Measurements from ENCODE around the gene PGF. TPM values are rescaled to one million over a fixed set of nuclear protein-coding genes. Genes with fewer than 3 reads are reported as not detected.

PGF gene
- polyA plus RNA-seq, 3 donors: 0.03 TPM; not detected in 2

DNA sequence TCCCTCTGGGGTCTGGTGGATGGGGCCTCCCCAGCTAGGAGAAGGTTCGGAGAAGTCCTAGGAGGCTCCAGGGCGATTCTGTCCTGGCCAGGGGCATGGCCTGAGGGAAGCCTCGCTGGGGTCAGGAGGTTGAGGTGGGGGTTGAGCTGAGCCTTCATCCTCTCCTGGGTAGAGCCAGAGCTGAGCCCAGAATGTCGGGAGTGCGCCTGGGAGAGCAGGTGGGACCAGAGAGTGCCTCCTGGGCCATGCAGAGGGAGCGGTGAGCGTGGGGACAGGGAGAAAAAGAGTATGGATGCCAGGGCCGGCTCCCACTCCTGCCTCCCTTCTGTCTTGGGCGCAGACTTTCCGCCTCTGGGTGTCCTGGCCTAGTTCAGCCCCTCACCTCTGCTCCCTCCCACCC, 45.5 kb downstream of the PGF start:
- H3K4me3 Mint-ChIP-seq: no peak overlapping the region
- TF ChIP-seq, protein P1, sequence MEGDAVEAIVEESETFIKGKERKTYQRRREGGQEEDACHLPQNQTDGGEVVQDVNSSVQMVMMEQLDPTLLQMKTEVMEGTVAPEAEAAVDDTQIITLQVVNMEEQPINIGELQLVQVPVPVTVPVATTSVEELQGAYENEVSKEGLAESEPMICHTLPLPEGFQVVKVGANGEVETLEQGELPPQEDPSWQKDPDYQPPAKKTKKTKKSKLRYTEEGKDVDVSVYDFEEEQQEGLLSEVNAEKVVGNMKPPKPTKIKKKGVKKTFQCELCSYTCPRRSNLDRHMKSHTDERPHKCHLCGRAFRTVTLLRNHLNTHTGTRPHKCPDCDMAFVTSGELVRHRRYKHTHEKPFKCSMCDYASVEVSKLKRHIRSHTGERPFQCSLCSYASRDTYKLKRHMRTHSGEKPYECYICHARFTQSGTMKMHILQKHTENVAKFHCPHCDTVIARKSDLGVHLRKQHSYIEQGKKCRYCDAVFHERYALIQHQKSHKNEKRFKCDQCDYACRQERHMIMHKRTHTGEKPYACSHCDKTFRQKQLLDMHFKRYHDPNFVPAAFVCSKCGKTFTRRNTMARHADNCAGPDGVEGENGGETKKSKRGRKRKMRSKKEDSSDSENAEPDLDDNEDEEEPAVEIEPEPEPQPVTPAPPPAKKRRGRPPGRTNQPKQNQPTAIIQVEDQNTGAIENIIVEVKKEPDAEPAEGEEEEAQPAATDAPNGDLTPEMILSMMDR (IDR thresholded peaks at IDR 0.05): no peak
- no peaks in the 10 kb centered on the region for H3K9me3 Mint-ChIP-seq
- peaks cover 4 to 9% of the 10 kb centered on the region in 2 donors for H3K36me3 Mint-ChIP-seq
- intact Hi-C loops (cut with micrococcal nuclease): loop anchor here (2.0 to 5.0 kb wide), 3 partner anchors 177 to 303 kb away; no protein-coding TSS in a partner anchor
- Histone ChIP-seq H3K27me3 (ENCODE audit: control insufficient read depth in 2 of 2, insufficient read depth in 2 of 2, low read length in 2 of 2) (no peaks in the 10 kb centered on the region), H3K4me2 (replicated peaks; ENCODE audit: extremely low read depth, low read length, poor library complexity, severe bottlenecking) (no peak overlapping the region), H3K27ac (ENCODE audit: low read depth in 1 of 2, low read length in 2 of 2) (no peak overlapping the region), H2AFZ (ENCODE audit: insufficient read depth, low read depth, low read length, poor library complexity, severe bottlenecking) (no peak overlapping the region), H3K79me2 (ENCODE audit: insufficient read depth, low read length) (no peaks in the 10 kb centered on the region), H3K4me3 (replicated peaks in 1 of 3; ENCODE audit: low read depth in 2 of 3, low read length in 3 of 3) (no peak overlapping the region), H3K9ac (ENCODE audit: insufficient read depth, low read length, poor library complexity, severe bottlenecking) (no peak overlapping the region), H4K20me1 (ENCODE audit: insufficient read depth, low read length) (peaks cover 7% of the 10 kb centered on the region), H3K9me3 (replicated peaks in 1 of 2; ENCODE audit: control insufficient read depth in 1 of 2, insufficient read depth in 1 of 2, low read length in 2 of 2) (no peaks in the 10 kb centered on the region), H3K36me3 (replicated peaks in 1 of 2; ENCODE audit: control insufficient read depth in 1 of 2, insufficient read depth in 2 of 2, low read length in 2 of 2) (peaks cover 0 to 9% of the 10 kb centered on the region in 2 donors), H3K4me1 (ENCODE audit: control insufficient read depth in 1 of 2, insufficient read depth in 2 of 2, low read length in 2 of 2) (no peaks in the 10 kb centered on the region)
- peaks cover 1% of the 10 kb centered on the region for H3K4me1 Mint-ChIP-seq
- peaks cover 0 to 3% (median 0%) of the 10 kb centered on the region in 3 donors for H3K27me3 Mint-ChIP-seq (ENCODE audit: low read depth in 3 of 3)
- DNase-seq: no peak
- 97% methylated on average over 8 of the region's 10 CpGs for WGBS (ENCODE audit: insufficient coverage)
- H3K27ac Mint-ChIP-seq: peak overlapping the region in 2 of 7 donors; percentile 30 to 37

DNA sequence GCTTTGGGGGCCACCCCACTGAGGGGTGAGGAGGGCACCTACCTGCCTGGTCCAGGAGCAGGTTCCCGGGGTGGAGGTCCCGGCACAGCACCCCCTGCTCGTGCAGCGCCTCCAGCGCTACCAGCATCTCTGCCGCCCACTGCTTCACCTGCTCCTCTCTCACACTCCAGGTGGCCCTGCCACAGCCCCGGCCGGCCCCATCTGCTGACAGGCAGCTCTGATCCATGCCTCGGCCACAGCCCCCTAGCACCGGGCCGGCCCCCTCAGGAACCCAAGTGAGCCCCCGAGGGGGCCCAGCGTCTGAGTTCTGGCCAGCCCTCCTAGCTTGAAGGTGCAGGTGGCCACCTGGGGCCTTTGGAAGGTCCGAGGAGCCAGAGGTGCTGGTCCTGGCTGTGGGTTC, 45.9 kb downstream of the PGF start:
- 97% methylated on average over 14 of the region's 14 CpGs for WGBS (ENCODE audit: insufficient coverage)
- Histone ChIP-seq H3K27me3 (ENCODE audit: control insufficient read depth in 2 of 2, insufficient read depth in 2 of 2, low read length in 2 of 2) (no peaks in the 10 kb centered on the region), H3K9ac (ENCODE audit: insufficient read depth, low read length, poor library complexity, severe bottlenecking) (no peak overlapping the region), H3K4me3 (replicated peaks in 1 of 3; ENCODE audit: low read depth in 2 of 3, low read length in 3 of 3) (no peak overlapping the region), H3K36me3 (replicated peaks in 1 of 2; ENCODE audit: control insufficient read depth in 1 of 2, insufficient read depth in 2 of 2, low read length in 2 of 2) (peaks cover 3 to 13% of the 10 kb centered on the region in 2 donors), H3K27ac (ENCODE audit: low read depth in 1 of 2, low read length in 2 of 2) (no peak overlapping the region), H3K4me2 (replicated peaks; ENCODE audit: extremely low read depth, low read length, poor library complexity, severe bottlenecking) (no peak overlapping the region), H2AFZ (ENCODE audit: insufficient read depth, low read depth, low read length, poor library complexity, severe bottlenecking) (no peak overlapping the region), H3K9me3 (replicated peaks in 1 of 2; ENCODE audit: control insufficient read depth in 1 of 2, insufficient read depth in 1 of 2, low read length in 2 of 2) (no peaks in the 10 kb centered on the region), H3K4me1 (ENCODE audit: control insufficient read depth in 1 of 2, insufficient read depth in 2 of 2, low read length in 2 of 2) (no peaks in the 10 kb centered on the region), H3K79me2 (ENCODE audit: insufficient read depth, low read length) (no peaks in the 10 kb centered on the region), H4K20me1 (ENCODE audit: insufficient read depth, low read length) (peaks cover 7% of the 10 kb centered on the region)
- intact Hi-C loops (cut with micrococcal nuclease): loop anchor here (5.0 kb wide), 1 partner anchor 302 kb away; no protein-coding TSS in a partner anchor
- Mint-ChIP-seq H3K27ac (peak overlapping the region in 1 of 7 donors; percentile 37), H3K9me3 (no peaks in the 10 kb centered on the region), H3K27me3 (ENCODE audit: low read depth in 3 of 3) (peaks cover 0 to 6% (median 0%) of the 10 kb centered on the region in 3 donors), H3K4me1 (peaks cover 1% of the 10 kb centered on the region), H3K4me3 (no peak overlapping the region), H3K36me3 (peaks cover 7 to 13% of the 10 kb centered on the region in 2 donors)
- TF ChIP-seq, protein P1 (IDR thresholded peaks at IDR 0.05): no peak
- DNase-seq: no peak
